GM12878 (cell line): ENCODE results near the gene SELPLG. TPM values are rescaled to one million over a fixed set of nuclear protein-coding genes. Genes with fewer than 3 reads are reported as not detected.
A peak's percentile ranks its signal among the peaks of the same experiment; 100 is the strongest.

Experiments
- ELK1 ChIP-seq: IDR thresholded peaks from 2 replicates; pipeline ENCODE4 v1.6.1; 2012; ENCODE audit warnings: low read depth, low read length, improper control_type of control experiment
- IKZF2 ChIP-seq, 2 experiments: fragments of 450-650 bp; IDR thresholded peaks; 2 replicates each; pipeline ENCODE4 v1.6.1; 2017; ENCODE audit warnings: mild to moderate bottlenecking in 2 of 2, moderate library complexity in 2 of 2
- MAX ChIP-seq: IDR thresholded peaks from 2 replicates; pipeline ENCODE4 v1.6.1; 2012; ENCODE audit warnings: low read depth, low read length, improper control_type of control experiment
- MLLT1 ChIP-seq: fragments of 450-650 bp; IDR thresholded peaks from 2 replicates; pipeline ENCODE4 v1.6.1; 2016; ENCODE audit warnings: mild to moderate bottlenecking
- NFXL1 ChIP-seq: fragments of 450-650 bp; IDR thresholded peaks from 2 replicates; pipeline ENCODE4 v1.6.1; 2017; ENCODE audit warnings: antibody characterized with exemption, mild to moderate bottlenecking, borderline replicate concordance
- NR2C1 ChIP-seq: fragments of 450-650 bp; IDR thresholded peaks from 2 replicates; pipeline ENCODE4 v1.6.1; 2017; ENCODE audit warnings: antibody characterized with exemption, mild to moderate bottlenecking, moderate library complexity
- PAX8 ChIP-seq: fragments of 450-650 bp; IDR thresholded peaks from 2 replicates; pipeline ENCODE4 v1.6.1; 2017; ENCODE audit warnings: mild to moderate bottlenecking, moderate library complexity
- PKNOX1 ChIP-seq: fragments of 450-650 bp; IDR thresholded peaks from 2 replicates; pipeline ENCODE4 v1.6.1; 2016; ENCODE audit warnings: mild to moderate bottlenecking
- RELB ChIP-seq: fragments of 450-650 bp; IDR thresholded peaks from 2 replicates; pipeline ENCODE4 v1.6.1; 2017; ENCODE audit warnings: low read depth, mild to moderate bottlenecking, moderate library complexity
- TBL1XR1 ChIP-seq: IDR thresholded peaks from 2 replicates; pipeline ENCODE4 v1.6.1; 2012; ENCODE audit warnings: low read depth, low read length, improper control_type of control experiment
- microRNA-seq: library from miRNA; unstranded; fragments of <30 nt; microRNA quantifications from one replicate; pipeline ENCODE4, GENCODE V29; 2018
- polyA plus RNA-seq, 11 experiments: library from polyadenylated mRNA; depleted of rRNA in 4 of 11; unstranded in 6 of 11; stranded (reverse) in 5 of 11; fragments of >200 nt; fragmentation: Nextera tagmentation in 4 of 11; fragmentation: Illumina TruSeq in 1 of 11; extraction: Ambion mirVana in 4 of 11; extraction: Trizol in 1 of 11; gene quantifications; 1 replicate in 1 of 11; 2 replicates in 10 of 11; pipeline versions ENCODE4 v1.2.1 to v1.2.3, GENCODE V29; 2011 to 2016; ENCODE audit warnings: inconsistent platforms in 2 of 11, missing spikeins in 2 of 11, low read depth in 1 of 11
- small RNA-seq: library from RNA; depleted of rRNA; stranded (forward); fragments of <200 nt; gene quantifications from one replicate; pipeline ENCODE3, GENCODE V24; 2014
- total RNA-seq, 4 experiments: library from RNA; depleted of rRNA in 3 of 4; stranded (reverse); fragments of >200 nt in 3 of 4; fragmentation: Illumina TruSeq in 1 of 4; extraction: Trizol in 1 of 4; gene quantifications; 2 replicates each; pipeline versions ENCODE4 v1.2.1 to v1.2.3, GENCODE V29; 2013 to 2021

Gene SELPLG
- total and polyA plus RNA-seq, 10 of the 15 experiments (the other 5 are each of a cell fraction or from before 2014, with no cell fraction given) = 3.2 to 32.3 (median 23.9) TPM

- TF ChIP-seq MLLT1 = peak; percentile 96
- peak; percentile 33 to 57; a peak in 3 of 4 replicates for TF ChIP-seq IKZF2 (IDR thresholded peaks at IDR 0.05)
- no peak for TF ChIP-seq NR2C1
- 0 out of 2 replicates have a peak, but pooled peaks have one; percentile 24 for TF ChIP-seq TBL1XR1
- peak; percentile 82; the same call in 1 of the 2 replicates for TF ChIP-seq RELB
- no peak; the same call in 1 of the 2 replicates for TF ChIP-seq PKNOX1
- TF ChIP-seq ELK1 = no peak
- 0 out of 2 replicates have a peak, but pooled peaks have one; percentile 9 for TF ChIP-seq MAX
- no peak for TF ChIP-seq NFXL1
- no peak for TF ChIP-seq PAX8
- TF ChIP-seq, all 136 proteins: peak for 47
Measured at GRCh38 chr12:108572166-108572790, 61.4 kb downstream of the SELPLG start (continued).

Small RNA genes within 50 kb of the gene (microRNA-seq; reads per million reads assigned to microRNA genes)
- 6.4 reads per million, percentile 35 among the genes with 10 or more reads in this experiment for gene MIR4496

Small RNA genes within 50 kb of the gene (small RNA-seq; reads per million reads assigned to genes)
- not detected for gene RNU7-169P

Other genes with a start within 250 kb of the SELPLG start
- gene FICD, start 118.6 kb downstream of the SELPLG start, total RNA-seq (2014; rRNA removed) = 7.3 and 7.6 TPM in 2 replicates
- 4.1 and 5.1 TPM in 2 replicates for gene FICD, start 118.6 kb downstream of the SELPLG start, total RNA-seq (2014; rRNA removed; fragmentation: Illumina TruSeq; extraction: Trizol)
- 6.2 and 7.9 TPM in 2 replicates for gene FICD, start 118.6 kb downstream of the SELPLG start, total RNA-seq (2021)
- 0.68 and 1.1 TPM in 2 replicates for gene FICD, start 118.6 kb downstream of the SELPLG start, polyA plus RNA-seq (2011; rRNA removed)
- gene FICD, start 118.6 kb downstream of the SELPLG start, polyA plus RNA-seq (2014; fragmentation: Illumina TruSeq; extraction: Trizol) = 3.3 and 3.5 TPM in 2 replicates
- 1 to 10 TPM; 3.2 to 3.3 TPM for gene FICD, start 118.6 kb downstream of the SELPLG start, polyA plus RNA-seq (2014; fragmentation: Nextera tagmentation; extraction: Ambion mirVana)
- gene FICD, start 118.6 kb downstream of the SELPLG start, polyA plus RNA-seq (2014; rRNA removed) = 3.2 and 4.8 TPM in 2 replicates
- 1 to 10 TPM; 8.4 to 9.4 TPM for gene FICD, start 118.6 kb downstream of the SELPLG start, polyA plus RNA-seq (2016; fragmentation: Nextera tagmentation; extraction: Ambion mirVana)
- 157 and 179 TPM in 2 replicates for gene SART3, start 72.7 kb downstream of the SELPLG start, total RNA-seq (2014; rRNA removed)
- gene SART3, start 72.7 kb downstream of the SELPLG start, total RNA-seq (2014; rRNA removed; fragmentation: Illumina TruSeq; extraction: Trizol) = 80.8 and 82.6 TPM in 2 replicates
- gene SART3, start 72.7 kb downstream of the SELPLG start, total RNA-seq (2021) = 70.2 and 70.8 TPM in 2 replicates
- 49.7 and 53.7 TPM in 2 replicates for gene SART3, start 72.7 kb downstream of the SELPLG start, polyA plus RNA-seq (2011; rRNA removed)
- gene SART3, start 72.7 kb downstream of the SELPLG start, polyA plus RNA-seq (2014; fragmentation: Illumina TruSeq; extraction: Trizol) = 49.3 and 52.8 TPM in 2 replicates
- 10 to 100 TPM in 1 of 2 experiments, 1 to 10 TPM in 1; 8.8 to 16.1 TPM for gene SART3, start 72.7 kb downstream of the SELPLG start, polyA plus RNA-seq (2014; fragmentation: Nextera tagmentation; extraction: Ambion mirVana)
- gene SART3, start 72.7 kb downstream of the SELPLG start, polyA plus RNA-seq (2014; rRNA removed) = 59.5 and 83.2 TPM in 2 replicates
- 10 to 100 TPM; 51.1 to 56.2 TPM for gene SART3, start 72.7 kb downstream of the SELPLG start, polyA plus RNA-seq (2016; fragmentation: Nextera tagmentation; extraction: Ambion mirVana)
- 177 and 189 TPM in 2 replicates for gene ISCU, start 71.3 kb downstream of the SELPLG start, total RNA-seq (2014; rRNA removed)
- 109 and 113 TPM in 2 replicates for gene ISCU, start 71.3 kb downstream of the SELPLG start, total RNA-seq (2014; rRNA removed; fragmentation: Illumina TruSeq; extraction: Trizol)
- 102 and 108 TPM in 2 replicates for gene ISCU, start 71.3 kb downstream of the SELPLG start, total RNA-seq (2021)
- 247 and 284 TPM in 2 replicates for gene ISCU, start 71.3 kb downstream of the SELPLG start, polyA plus RNA-seq (2011; rRNA removed)
- gene ISCU, start 71.3 kb downstream of the SELPLG start, polyA plus RNA-seq (2014; fragmentation: Illumina TruSeq; extraction: Trizol) = 122 and 127 TPM in 2 replicates
- 10 to 100 TPM; 32.8 to 66.1 TPM for gene ISCU, start 71.3 kb downstream of the SELPLG start, polyA plus RNA-seq (2014; fragmentation: Nextera tagmentation; extraction: Ambion mirVana)
- 132 and 135 TPM in 2 replicates for gene ISCU, start 71.3 kb downstream of the SELPLG start, polyA plus RNA-seq (2014; rRNA removed)
- gene ISCU, start 71.3 kb downstream of the SELPLG start, polyA plus RNA-seq (2016; fragmentation: Nextera tagmentation; extraction: Ambion mirVana) = 100 to 1,000 TPM; 248 to 260 TPM
- gene TMEM119, start 35.8 kb downstream of the SELPLG start, total RNA-seq (2014; rRNA removed) = 0.05 and 0.11 TPM in 2 replicates
- gene TMEM119, start 35.8 kb downstream of the SELPLG start, total RNA-seq (2014; rRNA removed; fragmentation: Illumina TruSeq; extraction: Trizol) = not detected in 2 replicates
- 0.44 TPM in 1 of 2 replicates, not detected in the other for gene TMEM119, start 35.8 kb downstream of the SELPLG start, total RNA-seq (2021)
- gene TMEM119, start 35.8 kb downstream of the SELPLG start, polyA plus RNA-seq (2011; rRNA removed) = 0.23 and 0.29 TPM in 2 replicates
- gene TMEM119, start 35.8 kb downstream of the SELPLG start, polyA plus RNA-seq (2014; fragmentation: Illumina TruSeq; extraction: Trizol) = not detected in 2 replicates
- gene TMEM119, start 35.8 kb downstream of the SELPLG start, polyA plus RNA-seq (2014; fragmentation: Nextera tagmentation; extraction: Ambion mirVana) = not detected
- 0.08 TPM in 1 of 2 replicates, not detected in the other for gene TMEM119, start 35.8 kb downstream of the SELPLG start, polyA plus RNA-seq (2014; rRNA removed)
- under 1 TPM; 0.15 to 0.19 TPM for gene TMEM119, start 35.8 kb downstream of the SELPLG start, polyA plus RNA-seq (2016; fragmentation: Nextera tagmentation; extraction: Ambion mirVana)
- 91.3 and 94.1 TPM in 2 replicates for gene CORO1C, start 97.6 kb upstream of the SELPLG start, total RNA-seq (2014; rRNA removed)
- 158 and 164 TPM in 2 replicates for gene CORO1C, start 97.6 kb upstream of the SELPLG start, total RNA-seq (2014; rRNA removed; fragmentation: Illumina TruSeq; extraction: Trizol)
- gene CORO1C, start 97.6 kb upstream of the SELPLG start, total RNA-seq (2021) = 208 and 212 TPM in 2 replicates
- 204 and 254 TPM in 2 replicates for gene CORO1C, start 97.6 kb upstream of the SELPLG start, polyA plus RNA-seq (2011; rRNA removed)
- 145 and 221 TPM in 2 replicates for gene CORO1C, start 97.6 kb upstream of the SELPLG start, polyA plus RNA-seq (2014; fragmentation: Illumina TruSeq; extraction: Trizol)
- gene CORO1C, start 97.6 kb upstream of the SELPLG start, polyA plus RNA-seq (2014; fragmentation: Nextera tagmentation; extraction: Ambion mirVana) = 10 to 100 TPM; 52.7 to 52.9 TPM
- gene CORO1C, start 97.6 kb upstream of the SELPLG start, polyA plus RNA-seq (2014; rRNA removed) = 152 and 178 TPM in 2 replicates
- 100 to 1,000 TPM; 202 to 203 TPM for gene CORO1C, start 97.6 kb upstream of the SELPLG start, polyA plus RNA-seq (2016; fragmentation: Nextera tagmentation; extraction: Ambion mirVana)
- 7.1 and 7.2 TPM in 2 replicates for gene SSH1, start 223.7 kb upstream of the SELPLG start, total RNA-seq (2014; rRNA removed)
- 5.6 and 7.3 TPM in 2 replicates for gene SSH1, start 223.7 kb upstream of the SELPLG start, total RNA-seq (2014; rRNA removed; fragmentation: Illumina TruSeq; extraction: Trizol)
- gene SSH1, start 223.7 kb upstream of the SELPLG start, total RNA-seq (2021) = 28.6 and 29.9 TPM in 2 replicates
- gene SSH1, start 223.7 kb upstream of the SELPLG start, polyA plus RNA-seq (2011; rRNA removed) = 17.7 and 23.7 TPM in 2 replicates
- 10.6 and 10.8 TPM in 2 replicates for gene SSH1, start 223.7 kb upstream of the SELPLG start, polyA plus RNA-seq (2014; fragmentation: Illumina TruSeq; extraction: Trizol)
- 1 to 10 TPM; 1.5 to 1.6 TPM for gene SSH1, start 223.7 kb upstream of the SELPLG start, polyA plus RNA-seq (2014; fragmentation: Nextera tagmentation; extraction: Ambion mirVana)
- 11.8 and 12.4 TPM in 2 replicates for gene SSH1, start 223.7 kb upstream of the SELPLG start, polyA plus RNA-seq (2014; rRNA removed)
- 10 to 100 TPM; 12.1 to 12.7 TPM for gene SSH1, start 223.7 kb upstream of the SELPLG start, polyA plus RNA-seq (2016; fragmentation: Nextera tagmentation; extraction: Ambion mirVana)
- not detected in 2 replicates for gene DAO, start 246.2 kb upstream of the SELPLG start, total RNA-seq (2014; rRNA removed)
- not detected in 2 replicates for gene DAO, start 246.2 kb upstream of the SELPLG start, total RNA-seq (2014; rRNA removed; fragmentation: Illumina TruSeq; extraction: Trizol)
- gene DAO, start 246.2 kb upstream of the SELPLG start, total RNA-seq (2021) = not detected in 2 replicates
- gene DAO, start 246.2 kb upstream of the SELPLG start, polyA plus RNA-seq (2011; rRNA removed) = 0.15 TPM in 1 of 2 replicates, not detected in the other
- not detected in 2 replicates for gene DAO, start 246.2 kb upstream of the SELPLG start, polyA plus RNA-seq (2014; fragmentation: Illumina TruSeq; extraction: Trizol)
- not detected for gene DAO, start 246.2 kb upstream of the SELPLG start, polyA plus RNA-seq (2014; fragmentation: Nextera tagmentation; extraction: Ambion mirVana)
- not detected in 2 replicates for gene DAO, start 246.2 kb upstream of the SELPLG start, polyA plus RNA-seq (2014; rRNA removed)
- not detected for gene DAO, start 246.2 kb upstream of the SELPLG start, polyA plus RNA-seq (2016; fragmentation: Nextera tagmentation; extraction: Ambion mirVana)